C4-2B (cell line): ENCODE results near the gene ARL15.

ENCODE experiments used
- H3K27ac ChIP-seq: fragments of 450-650 bp; 2 replicates; pipeline ENCODE4 v1.5.1; 2017
- CTCF ChIP-seq: fragments of 450-650 bp; conservative IDR thresholded peaks from 2 replicates; pipeline ENCODE4 v1.5.1; 2017; ENCODE audit warnings: mild to moderate bottlenecking
- ZFX ChIP-seq: fragments of 450-650 bp; IDR thresholded peaks from 2 replicates; pipeline ENCODE4 v1.6.1; 2017

ARL15 gene

DNA sequence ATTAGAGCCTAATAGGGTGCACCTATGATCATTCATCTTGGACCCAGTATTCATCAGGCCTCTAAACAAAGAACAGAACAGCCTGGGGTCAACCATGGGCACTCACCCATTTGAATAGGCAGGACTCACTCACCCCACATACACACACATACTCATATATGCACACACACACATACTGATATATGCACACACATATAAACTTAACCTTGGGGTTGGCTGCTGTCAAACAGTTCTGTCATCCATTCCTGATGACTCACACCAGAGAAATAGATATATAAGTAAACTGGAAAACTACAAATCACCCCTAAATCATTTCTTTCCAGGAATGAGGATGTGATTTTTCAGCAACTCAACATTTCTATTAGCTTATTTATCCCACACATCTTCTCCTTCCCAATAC is 51.3 kb downstream of the ARL15 start:
- TF ChIP-seq CTCF (no peak), ZFX (no peak)
- no peak overlapping the region for H3K27ac ChIP-seq

DNA sequence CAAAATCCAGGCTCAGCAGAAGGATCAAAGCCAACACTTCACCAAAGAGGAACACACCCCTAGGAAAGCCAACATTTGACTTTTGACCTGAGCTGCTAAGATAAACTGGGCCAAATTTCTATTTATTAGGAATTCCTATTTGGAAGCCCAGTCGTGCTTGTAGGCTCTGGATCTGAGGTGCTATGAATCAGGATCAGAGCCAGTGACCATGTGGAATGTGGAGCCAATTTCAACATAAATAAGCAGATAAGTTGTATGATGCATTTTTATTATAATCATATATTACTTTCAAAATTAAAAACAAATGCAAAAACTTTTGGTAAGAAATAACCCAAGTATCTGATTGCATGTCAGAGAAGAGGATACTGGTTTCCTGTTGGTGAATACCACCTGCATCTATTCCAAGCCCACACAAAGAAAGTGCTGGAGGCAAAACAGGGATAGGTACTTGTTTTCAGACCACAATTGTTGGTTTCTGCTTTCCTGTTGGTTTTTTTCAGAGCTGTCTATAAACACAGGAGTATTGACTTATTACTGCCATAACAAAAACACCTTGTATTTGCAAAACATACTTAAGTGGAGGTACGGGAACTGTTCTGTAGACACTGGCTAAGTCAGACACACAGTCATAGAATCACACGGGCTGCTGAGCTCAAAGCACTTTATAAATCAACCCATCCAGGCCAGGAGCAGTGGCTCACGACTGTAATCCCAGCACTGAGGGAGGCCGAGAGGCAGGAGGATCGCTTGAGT is 52.8 kb downstream of the ARL15 start:
- no peak for TF ChIP-seq ZFX
- no peak for TF ChIP-seq CTCF
- H3K27ac ChIP-seq: no peak overlapping the region

DNA sequence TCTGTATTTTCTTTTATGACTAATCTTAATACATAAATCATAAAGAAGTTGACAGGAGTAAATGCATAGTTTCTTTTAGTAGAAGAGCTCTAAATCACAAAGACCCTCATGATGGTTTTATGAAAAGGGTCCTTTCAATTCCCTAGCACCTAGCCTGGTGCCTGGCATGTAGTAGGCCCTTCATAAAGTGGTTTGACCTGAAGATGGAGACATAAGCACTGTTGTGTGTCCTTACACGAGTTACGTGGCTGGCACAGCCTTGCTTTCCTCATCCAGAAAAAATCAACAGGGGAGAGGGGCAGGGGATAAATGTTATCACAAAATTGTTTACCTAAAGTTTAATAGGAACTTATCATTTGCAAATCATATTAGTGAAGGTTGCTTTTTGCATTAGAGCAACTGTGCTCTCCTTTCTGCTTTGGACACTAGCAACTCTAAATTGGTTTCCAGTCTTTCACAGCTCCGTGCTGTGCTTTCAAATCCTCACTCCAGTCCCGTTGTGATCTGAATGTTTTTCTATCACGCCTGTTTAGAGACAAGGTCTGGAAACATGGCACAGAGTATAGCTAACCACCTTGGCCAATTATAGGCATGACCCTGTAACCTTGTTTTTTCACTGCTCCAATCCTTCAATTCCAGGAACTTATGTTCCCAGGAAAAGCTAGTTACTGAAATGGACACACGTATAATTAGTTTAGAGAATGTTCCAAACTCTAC is 55.7 kb downstream of the ARL15 start:
- no peak for TF ChIP-seq ZFX
- peak; percentile 74 for TF ChIP-seq CTCF
- H3K27ac ChIP-seq: no peak overlapping the region

DNA sequence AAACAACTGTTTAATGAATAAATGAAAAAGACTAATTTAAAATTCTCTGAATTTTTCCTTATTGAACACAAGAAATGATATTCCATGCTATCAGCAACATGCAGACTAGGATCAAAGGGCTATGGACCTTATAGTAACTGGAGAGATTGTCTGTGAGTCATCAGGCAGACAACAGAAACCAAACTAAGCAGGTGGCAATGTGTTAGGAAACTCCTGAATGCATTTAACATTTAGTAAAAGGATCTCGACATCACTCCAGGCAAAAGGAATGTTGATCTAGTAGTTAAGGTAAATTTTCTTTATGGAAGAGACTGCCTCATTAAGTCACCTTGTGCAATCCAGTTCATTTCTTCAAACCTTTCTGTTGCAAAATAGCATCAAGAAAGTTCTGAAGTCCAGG is 58.4 kb downstream of the ARL15 start:
- no peak overlapping the region for H3K27ac ChIP-seq
- TF ChIP-seq CTCF (no peak), ZFX (no peak)

DNA sequence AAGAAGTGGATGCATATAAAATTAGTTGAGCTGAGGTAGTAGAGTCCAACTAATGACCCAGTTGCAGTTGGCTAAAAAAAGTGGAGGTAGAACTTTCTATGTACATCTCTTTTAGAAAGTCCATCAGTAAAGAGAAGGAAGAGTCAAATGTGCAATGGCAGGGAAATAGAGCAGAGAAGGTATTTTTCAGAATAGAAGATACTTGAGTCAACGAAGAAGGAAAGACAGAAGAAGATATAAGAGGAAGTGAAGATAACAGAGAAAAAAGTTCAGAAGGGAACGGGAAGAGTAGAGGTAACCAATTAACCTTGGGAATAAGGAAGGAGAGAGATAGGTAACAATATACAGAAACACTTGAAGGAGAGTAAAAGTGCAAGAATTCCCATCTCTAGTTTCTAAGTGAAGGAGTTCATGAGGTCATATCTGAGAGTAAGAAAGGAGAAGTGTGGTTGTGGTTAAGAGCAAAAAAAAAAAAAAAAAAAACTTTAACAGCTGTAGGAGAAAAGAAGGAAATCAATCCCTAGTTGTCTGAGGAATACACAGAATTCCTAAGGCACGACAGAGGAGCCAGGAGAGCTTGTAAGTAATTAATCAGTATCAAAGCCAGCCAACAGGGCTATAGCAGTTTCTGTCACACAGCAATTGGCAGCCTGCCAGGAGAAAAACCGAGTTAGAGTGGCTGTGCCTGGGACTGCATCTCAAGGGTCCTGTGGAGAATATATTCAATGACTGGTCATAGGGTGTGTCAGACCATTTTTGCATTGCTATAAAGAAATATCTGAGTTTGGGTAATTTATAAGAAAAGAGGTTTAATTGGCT is 61.0 kb downstream of the ARL15 start:
- no peak overlapping the region for H3K27ac ChIP-seq
- TF ChIP-seq ZFX (no peak), CTCF (no peak)

DNA sequence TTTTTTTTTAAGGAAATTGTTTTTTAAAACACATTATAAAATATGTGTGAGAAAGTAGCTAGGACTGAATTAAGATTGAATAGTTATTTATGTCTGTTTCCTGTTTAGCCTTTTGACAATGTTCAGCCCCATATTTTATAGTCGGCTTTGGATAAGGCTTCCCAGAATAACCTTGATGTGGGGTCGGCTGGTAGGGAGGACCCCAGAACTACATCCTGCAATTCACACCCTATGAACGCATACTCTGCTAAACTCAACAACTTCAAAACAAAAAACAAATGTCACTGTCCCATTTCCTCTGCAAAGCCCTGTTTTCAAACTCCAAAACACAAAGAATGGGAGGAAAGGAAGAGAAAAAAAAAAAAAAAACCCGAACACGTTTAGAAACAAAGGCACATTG is 63.1 kb downstream of the ARL15 start:
- no peak overlapping the region for H3K27ac ChIP-seq
- TF ChIP-seq CTCF (no peak), ZFX (no peak)
